ENCODE results near the gene DMC1. TPM values are rescaled to one million over a fixed set of nuclear protein-coding genes. Genes with fewer than 3 reads are reported as not detected.

Gene DMC1
- total and polyA plus RNA-seq, 7 experiments from 2014 or later = 0.13 to 7.4 (median 0.54) TPM; not detected in 2

- H3K4me3 Mint-ChIP-seq = peak overlapping the region; percentile 89 to 94 (median 92)
- peak overlapping the region in 8 of 9 donors; percentile 65 to 94 (median 81) for H3K27ac Mint-ChIP-seq
- intact Hi-C loops (cut with micrococcal nuclease) = no loop called here
- Histone ChIP-seq H3K4me3 (ENCODE audit: low read length) (peak overlapping the region; percentile 54), H3K27me3 (ENCODE audit: control insufficient read depth in 2 of 2, insufficient read depth in 2 of 2, low read length in 2 of 2) (no peaks in the 10 kb centered on the region), H3K36me3 (ENCODE audit: control insufficient read depth in 2 of 3, insufficient read depth in 3 of 3, low read length in 3 of 3) (no peaks in the 10 kb centered on the region), H3K4me1 (ENCODE audit: control insufficient read depth in 2 of 2, insufficient read depth in 2 of 2, low read length in 2 of 2) (peaks cover 7 to 8% of the 10 kb centered on the region in 2 donors), H3K9me3 (ENCODE audit: control insufficient read depth in 2 of 3, low read length in 3 of 3) (no peaks in the 10 kb centered on the region), H3K27ac (ENCODE audit: low read depth, low read length) (peak overlapping the region; percentile 65)
- no peaks in the 10 kb centered on the region for H3K36me3 Mint-ChIP-seq
- H3K27me3 Mint-ChIP-seq = peaks cover 0 to 7% (median 0%) of the 10 kb centered on the region in 5 donors
- peak in 1 of 9 donors; percentile 0 for DNase-seq
- CTCF ChIA-PET = interaction anchor here (4.4 kb wide), 1 partner anchor 516 kb away, joined by 22 read pairs; no protein-coding TSS in a partner anchor
- no peak for ATAC-seq
- H3K9me3 Mint-ChIP-seq = no peaks in the 10 kb centered on the region
- H3K4me1 Mint-ChIP-seq = peaks cover 7 to 21% (median 17%) of the 10 kb centered on the region in 7 donors
- POLR2A ChIA-PET = interaction anchor here (1.9 to 2.0 kb wide), 2 partner anchors 48 to 517 kb away, joined by 6 read pairs; no protein-coding TSS in a partner anchor
Measured at GRCh38 chr22:38569181-38569971, 607 bp downstream of the DMC1 start.

DNA sequence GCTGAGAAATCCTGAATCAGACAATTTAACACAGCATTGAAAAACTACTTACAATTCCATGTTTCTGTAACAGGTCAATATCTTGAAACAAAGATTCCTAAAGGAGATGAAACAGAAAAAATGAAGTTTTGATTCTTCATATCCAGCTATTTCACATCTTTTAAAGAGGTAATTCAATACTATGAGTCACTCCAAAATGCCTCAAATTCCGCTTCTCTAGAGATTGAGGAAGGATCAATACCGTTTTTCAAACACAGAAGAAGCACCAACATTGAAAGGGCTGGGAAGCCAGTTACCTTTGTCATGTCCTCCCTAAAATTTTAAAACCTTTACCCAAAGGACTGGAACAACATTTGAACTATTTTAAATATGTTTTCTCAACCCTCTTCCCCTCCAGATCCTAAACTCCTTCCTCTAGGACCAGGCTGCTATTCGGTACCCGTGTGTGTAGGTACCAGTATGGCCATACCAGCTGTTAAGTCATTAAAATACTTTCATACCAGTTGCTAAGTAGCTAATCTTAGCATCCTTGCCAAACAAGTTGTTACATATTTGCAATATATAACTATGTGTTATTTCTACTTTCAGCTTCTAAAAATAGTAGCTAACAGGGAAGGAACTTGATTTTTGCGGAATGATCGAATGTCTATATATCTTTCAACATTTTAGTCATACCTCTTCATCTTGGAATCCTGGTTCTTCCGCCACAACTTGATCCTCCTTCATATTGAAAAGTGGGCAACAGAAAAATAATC is 2.3 kb downstream of the DMC1 start:
- ChIA-PET CTCF (interaction anchor here (0.9 kb wide), 1 partner anchor 51 kb away, joined by 3 read pairs; no protein-coding TSS in a partner anchor), POLR2A (interaction anchor here (0.5 kb wide), 1 partner anchor 216 kb away, joined by 3 read pairs; no protein-coding TSS in a partner anchor)
- Histone ChIP-seq H3K27ac (ENCODE audit: low read depth, low read length) (no peak overlapping the region), H3K9me3 (ENCODE audit: control insufficient read depth in 2 of 3, low read length in 3 of 3) (no peaks in the 10 kb centered on the region), H3K4me3 (ENCODE audit: low read length) (no peak overlapping the region), H3K4me1 (ENCODE audit: control insufficient read depth in 2 of 2, insufficient read depth in 2 of 2, low read length in 2 of 2) (peaks cover 7 to 8% of the 10 kb centered on the region in 2 donors), H3K36me3 (ENCODE audit: control insufficient read depth in 2 of 3, insufficient read depth in 3 of 3, low read length in 3 of 3) (no peaks in the 10 kb centered on the region), H3K27me3 (ENCODE audit: control insufficient read depth in 2 of 2, insufficient read depth in 2 of 2, low read length in 2 of 2) (no peaks in the 10 kb centered on the region)
- no peak for DNase-seq
- peak overlapping the region in 7 of 9 donors; percentile 0 to 62 (median 10) for H3K27ac Mint-ChIP-seq
- H3K4me3 Mint-ChIP-seq = peak overlapping the region in 2 of 10 donors; percentile 6 to 42
- H3K9me3 Mint-ChIP-seq = no peaks in the 10 kb centered on the region
- H3K27me3 Mint-ChIP-seq = peaks cover 0 to 4% (median 0%) of the 10 kb centered on the region in 5 donors
- no peaks in the 10 kb centered on the region for H3K36me3 Mint-ChIP-seq
- intact Hi-C loops (cut with micrococcal nuclease) = no loop called here
- peaks cover 7 to 21% (median 17%) of the 10 kb centered on the region in 7 donors for H3K4me1 Mint-ChIP-seq
- no peak for ATAC-seq

- CTCF ChIA-PET = interaction anchor here (0.9 kb wide), 1 partner anchor 50 kb away, joined by 3 read pairs; no protein-coding TSS in a partner anchor
- POLR2A ChIA-PET = interaction anchor here (0.5 kb wide), 2 partner anchors 28 to 217 kb away, joined by 3 read pairs; no protein-coding TSS in a partner anchor
- DNase-seq (no peak), ATAC-seq (no peak)
- H3K4me1 Mint-ChIP-seq = peaks cover 7 to 21% (median 17%) of the 10 kb centered on the region in 7 donors
- H3K36me3 Mint-ChIP-seq = no peaks in the 10 kb centered on the region
- intact Hi-C loops (cut with micrococcal nuclease) = no loop called here
- H3K4me1 ChIP-seq (ENCODE audit: control insufficient read depth in 2 of 2, insufficient read depth in 2 of 2, low read length in 2 of 2) = peaks cover 7 to 8% of the 10 kb centered on the region in 2 donors
- no peak overlapping the region for H3K4me3 Mint-ChIP-seq
- peak overlapping the region in 4 of 9 donors; percentile 8 to 65 (median 45) for H3K27ac Mint-ChIP-seq
- H3K9me3 Mint-ChIP-seq = no peaks in the 10 kb centered on the region
- H3K4me3 ChIP-seq (ENCODE audit: low read length) = no peak overlapping the region
- no peaks in the 10 kb centered on the region for H3K36me3 ChIP-seq (ENCODE audit: control insufficient read depth in 2 of 3, insufficient read depth in 3 of 3, low read length in 3 of 3)
- H3K27me3 Mint-ChIP-seq = no peaks in the 10 kb centered on the region
- no peaks in the 10 kb centered on the region for H3K9me3 ChIP-seq (ENCODE audit: control insufficient read depth in 2 of 3, low read length in 3 of 3)
- H3K27me3 ChIP-seq (ENCODE audit: control insufficient read depth in 2 of 2, insufficient read depth in 2 of 2, low read length in 2 of 2) = no peaks in the 10 kb centered on the region
- H3K27ac ChIP-seq (ENCODE audit: low read depth, low read length) = no peak overlapping the region
Measured at GRCh38 chr22:38566726-38567504, 3.1 kb downstream of the DMC1 start.

- no peaks in the 10 kb centered on the region for H3K4me1 ChIP-seq (ENCODE audit: control insufficient read depth in 2 of 2, insufficient read depth in 2 of 2, low read length in 2 of 2)
- no peaks in the 10 kb centered on the region for H3K9me3 Mint-ChIP-seq
- POLR2A ChIA-PET = interaction anchor here (0.6 kb wide), 1 partner anchor 511 kb away, joined by 4 read pairs; the partner anchor contains the start of gene APOBEC3G
- DNase-seq (no peak), ATAC-seq (no peak)
- H3K27ac ChIP-seq (ENCODE audit: low read depth, low read length) = no peak overlapping the region
- H3K27me3 Mint-ChIP-seq = peaks cover 0 to 4% (median 0%) of the 10 kb centered on the region in 5 donors
- H3K4me3 Mint-ChIP-seq = no peak overlapping the region
- H3K36me3 Mint-ChIP-seq = no peaks in the 10 kb centered on the region
- no peak overlapping the region for H3K27ac Mint-ChIP-seq
- H3K9me3 ChIP-seq (ENCODE audit: control insufficient read depth in 2 of 3, low read length in 3 of 3) = no peaks in the 10 kb centered on the region
- H3K4me1 Mint-ChIP-seq = peaks cover 0 to 8% (median 4%) of the 10 kb centered on the region in 7 donors
- no peak overlapping the region for H3K4me3 ChIP-seq (ENCODE audit: low read length)
- intact Hi-C loops (cut with micrococcal nuclease) = no loop called here
- CTCF ChIA-PET = interaction anchor here (0.5 kb wide), 1 partner anchor 9 kb away, joined by 3 read pairs; no protein-coding TSS in a partner anchor
- no peaks in the 10 kb centered on the region for H3K27me3 ChIP-seq (ENCODE audit: control insufficient read depth in 2 of 2, insufficient read depth in 2 of 2, low read length in 2 of 2)
- H3K36me3 ChIP-seq (ENCODE audit: control insufficient read depth in 2 of 3, insufficient read depth in 3 of 3, low read length in 3 of 3) = no peaks in the 10 kb centered on the region
Measured at GRCh38 chr22:38565441-38565840, 4.5 kb downstream of the DMC1 start.

- H3K36me3 Mint-ChIP-seq = no peaks in the 10 kb centered on the region
- peaks cover 0 to 5% (median 4%) of the 10 kb centered on the region in 7 donors for H3K4me1 Mint-ChIP-seq
- Histone ChIP-seq H3K27ac (ENCODE audit: low read depth, low read length) (no peak overlapping the region), H3K9me3 (ENCODE audit: control insufficient read depth in 2 of 3, low read length in 3 of 3) (no peaks in the 10 kb centered on the region), H3K4me3 (ENCODE audit: low read length) (no peak overlapping the region), H3K27me3 (ENCODE audit: control insufficient read depth in 2 of 2, insufficient read depth in 2 of 2, low read length in 2 of 2) (no peaks in the 10 kb centered on the region), H3K36me3 (ENCODE audit: control insufficient read depth in 2 of 3, insufficient read depth in 3 of 3, low read length in 3 of 3) (no peaks in the 10 kb centered on the region), H3K4me1 (ENCODE audit: control insufficient read depth in 2 of 2, insufficient read depth in 2 of 2, low read length in 2 of 2) (no peaks in the 10 kb centered on the region)
- peak overlapping the region in 1 of 9 donors; percentile 32 for H3K27ac Mint-ChIP-seq
- H3K27me3 Mint-ChIP-seq = peaks cover 0 to 8% (median 0%) of the 10 kb centered on the region in 5 donors
- ATAC-seq (no peak), DNase-seq (no peak)
- POLR2A ChIA-PET = interaction anchor here (0.8 kb wide), 1 partner anchor 42 kb away, joined by 3 read pairs; no protein-coding TSS in a partner anchor
- no peak overlapping the region for H3K4me3 Mint-ChIP-seq
- H3K9me3 Mint-ChIP-seq = no peaks in the 10 kb centered on the region
- intact Hi-C loops (cut with micrococcal nuclease) = no loop called here
- CTCF ChIA-PET = interaction anchor here (0.5 kb wide), 1 partner anchor 9 kb away, joined by 3 read pairs; no protein-coding TSS in a partner anchor
Measured at GRCh38 chr22:38564669-38565068, 5.3 kb downstream of the DMC1 start.

DNA sequence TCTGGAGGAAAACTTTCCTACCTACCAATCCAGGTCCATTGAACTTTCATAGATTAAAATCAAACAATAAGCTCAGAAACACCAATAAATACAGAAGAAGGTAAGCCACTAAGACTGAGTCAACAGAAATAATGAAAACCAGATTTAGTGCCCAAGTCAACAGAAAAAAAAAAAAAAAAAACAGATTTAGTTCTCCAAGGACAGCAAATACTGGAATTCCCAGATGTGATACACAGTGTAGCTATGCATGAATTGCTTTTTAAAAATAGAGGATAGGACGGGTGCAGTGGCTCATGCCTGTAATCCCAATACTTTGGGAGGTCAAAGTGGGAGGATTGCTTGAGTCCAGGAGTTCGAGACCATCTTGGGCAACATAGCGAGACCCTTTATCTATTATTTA is 15.7 kb downstream of the DMC1 start:
- no peaks in the 10 kb centered on the region for H3K27me3 Mint-ChIP-seq
- POLR2A ChIA-PET = no interaction called here
- no peak overlapping the region for H3K4me3 ChIP-seq (ENCODE audit: low read length)
- peaks cover 0 to 2% (median 0%) of the 10 kb centered on the region in 5 donors for H3K36me3 Mint-ChIP-seq
- intact Hi-C loops (cut with micrococcal nuclease) = no loop called here
- DNase-seq (no peak), ATAC-seq (no peak)
- no peaks in the 10 kb centered on the region for H3K27me3 ChIP-seq (ENCODE audit: control insufficient read depth in 2 of 2, insufficient read depth in 2 of 2, low read length in 2 of 2)
- H3K9me3 ChIP-seq (ENCODE audit: control insufficient read depth in 2 of 3, low read length in 3 of 3) = no peaks in the 10 kb centered on the region
- H3K36me3 ChIP-seq (ENCODE audit: control insufficient read depth in 2 of 3, insufficient read depth in 3 of 3, low read length in 3 of 3) = no peaks in the 10 kb centered on the region
- CTCF ChIA-PET = interaction anchor here (0.7 kb wide), 1 partner anchor 101 kb away, joined by 5 read pairs; no protein-coding TSS in a partner anchor
- no peak overlapping the region for H3K27ac ChIP-seq (ENCODE audit: low read depth, low read length)
- H3K4me1 ChIP-seq (ENCODE audit: control insufficient read depth in 2 of 2, insufficient read depth in 2 of 2, low read length in 2 of 2) = no peaks in the 10 kb centered on the region
- no peaks in the 10 kb centered on the region for H3K9me3 Mint-ChIP-seq
- no peak overlapping the region for H3K27ac Mint-ChIP-seq
- no peaks in the 10 kb centered on the region for H3K4me1 Mint-ChIP-seq
- no peak overlapping the region for H3K4me3 Mint-ChIP-seq
